GM18858 (cell line): ENCODE measurements around the gene BCO1.

Experiments used
- ATAC-seq: cut with Tn5 transposase; IDR thresholded peaks from one replicate; pipeline ENCODE4 v1.9.1; 2021; ENCODE audit not compliant: unreplicated experiment

Gene BCO1

GRCh38 chr16:81314603-81315270 lies 76.2 kb downstream of the BCO1 start, which contains the start of gene GAN:
Gene GAN (plus strand): TSS chr16:81314962. CDS start chr16:81315114, 152 bp downstream.
- ATAC-seq: peak; percentile 94

- no peak for ATAC-seq
These were observed 77.0 kb downstream of the BCO1 start for GRCh38 chr16:81315271-81316175.

- ATAC-seq: no peak
These were observed 77.6 kb downstream of the BCO1 start for GRCh38 chr16:81316176-81316496.

- ATAC-seq: no peak
These were observed 80.2 kb downstream of the BCO1 start for GRCh38 chr16:81318711-81319110.

GRCh38 chr16:81319221-81319912 lies 80.9 kb downstream of the BCO1 start:
- no peak for ATAC-seq

GRCh38 chr16:81321039-81321438 lies 82.5 kb downstream of the BCO1 start:
- no peak for ATAC-seq

- no peak for ATAC-seq
These were observed 83.0 kb downstream of the BCO1 start for GRCh38 chr16:81321536-81321935.

- no peak for ATAC-seq
These were observed 86.3 kb downstream of the BCO1 start for GRCh38 chr16:81324808-81325207.

- ATAC-seq: no peak
These were observed 88.5 kb downstream of the BCO1 start for GRCh38 chr16:81327011-81327410.

GRCh38 chr16:81327447-81328196 lies 89.1 kb downstream of the BCO1 start:
- no peak for ATAC-seq

GRCh38 chr16:81329947-81330346 lies 91.5 kb downstream of the BCO1 start:
- ATAC-seq: no peak

GRCh38 chr16:81333356-81333755 lies 94.9 kb downstream of the BCO1 start:
- ATAC-seq: no peak

- ATAC-seq: no peak
These were observed 97.2 kb downstream of the BCO1 start for GRCh38 chr16:81335669-81336068.

- no peak for ATAC-seq
These were observed 98.6 kb downstream of the BCO1 start for GRCh38 chr16:81337097-81337496.
